Measurements from ENCODE around the gene SPACA4. TPM values are rescaled to one million over a fixed set of nuclear protein-coding genes. Genes with fewer than 3 reads are reported as not detected.

Gene SPACA4
- total and polyA plus RNA-seq, 9 of the 15 experiments (the other 6 are each of a cell fraction or from before 2014, with no cell fraction given), result not detected

GRCh38 chr19:48623556-48624066 lies 17.1 kb downstream of the SPACA4 start (continued):
- TF ChIP-seq ZNF318 (IDR thresholded peaks at IDR 0.05; ENCODE audit: borderline replicate concordance in 1 of 2, low read depth in 1 of 2), result peak in 1 of 2 experiments; percentile 41; a peak in 1 of 4 replicates
- TF ChIP-seq USF1 (CRISPR knock-in tag; IDR thresholded peaks at IDR 0.05), result no peak
- no peak for TF ChIP-seq FOS (IDR thresholded peaks at IDR 0.05; ENCODE audit: extremely low read depth, insufficient read length)
- TF ChIP-seq ZNF41 (CRISPR knock-in tag; conservative IDR thresholded peaks at IDR 0.05), result no peak
- peak; percentile 49 for TF ChIP-seq GATA2 (CRISPR knock-in tag; IDR thresholded peaks at IDR 0.05)
- no peak for TF ChIP-seq PCBP2 (IDR thresholded peaks at IDR 0.05; ENCODE audit: low read depth, low read length, poor library complexity, severe bottlenecking)
- TF ChIP-seq ZNF280B (CRISPR knock-in tag; IDR thresholded peaks at IDR 0.05), result no peak
- no peak for TF ChIP-seq KLF10 (CRISPR knock-in tag; IDR thresholded peaks at IDR 0.05)
- peak; percentile 23 to 56; a peak in 1 of 4 replicates for TF ChIP-seq ARNT (IDR thresholded peaks at IDR 0.05)
- TF ChIP-seq KLF16 (IDR thresholded peaks at IDR 0.05), result no peak
- no peak for TF ChIP-seq SMAD1 (IDR thresholded peaks at IDR 0.05; ENCODE audit: low read depth, low read length, partially characterized antibody)
- TF ChIP-seq YY1 (IDR thresholded peaks at IDR 0.05; ENCODE audit: borderline replicate concordance in 1 of 3, control insufficient read depth in 1 of 3, extremely low read depth in 1 of 3, insufficient read depth in 3 of 3, insufficient read length in 1 of 3, insufficient replicate concordance in 2 of 3, low read depth in 1 of 3, low read length in 2 of 3), result no peak
- TF ChIP-seq IRF9 (tag; IDR thresholded peaks at IDR 0.05), result no peak
- no peak for TF ChIP-seq FOXA1 (IDR thresholded peaks at IDR 0.05; ENCODE audit: borderline replicate concordance)
